SH-SY5Y (cell line): ENCODE results near the gene AQP3.

Experiments
- GATA2 ChIP-seq: IDR thresholded peaks from 2 replicates; pipeline ENCODE4 v1.6.1; 2011; ENCODE audit warnings: mild to moderate bottlenecking, low read depth, low read length
- GATA3 ChIP-seq: IDR thresholded peaks from 2 replicates; pipeline ENCODE4 v1.6.1; 2011; ENCODE audit warnings: low read depth, mild to moderate bottlenecking, low read length, moderate library complexity

DNA sequence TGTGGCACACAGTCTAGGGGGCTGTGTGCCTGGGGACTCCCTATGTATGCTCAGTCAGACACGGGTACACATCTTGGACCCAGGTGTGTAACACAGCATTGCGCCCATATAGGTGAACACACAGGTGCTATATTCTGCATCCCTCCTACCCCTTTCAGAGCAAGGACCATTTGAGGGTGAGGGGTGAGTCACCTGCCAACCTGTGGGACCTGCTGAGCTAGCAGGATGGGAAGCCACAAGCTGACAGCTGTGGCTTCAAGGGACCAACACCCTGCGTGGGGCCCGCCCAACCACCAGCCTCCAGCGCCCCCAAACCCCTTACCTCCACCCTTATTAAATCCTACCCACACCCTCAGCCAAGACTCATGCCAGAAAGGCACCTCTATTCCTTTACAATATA, 30.4 kb downstream of the AQP3 start:
- no peak for TF ChIP-seq GATA2
- TF ChIP-seq GATA3: no peak
